PFSK-1 (cell line): ENCODE measurements around the gene MNDA.

Experiments
- FOXP2 ChIP-seq: optimal IDR thresholded peaks from 2 replicates; pipeline ENCODE3; 2011; ENCODE audit warnings: borderline replicate concordance, control low read depth, inconsistent platforms; ENCODE audit not compliant: insufficient read depth; ENCODE audit errors: extremely low read length, extremely low read depth
- POLR2AphosphoS5 ChIP-seq: IDR thresholded peaks from 2 replicates; pipeline ENCODE4 v1.6.1; 2012; ENCODE audit warnings: low read depth, mild to moderate bottlenecking, control low read depth, low read length, moderate library complexity
- SIN3A ChIP-seq: IDR thresholded peaks from 2 replicates; pipeline ENCODE4 v1.6.1; 2012; ENCODE audit warnings: mild to moderate bottlenecking, low read length, moderate library complexity, borderline replicate concordance; ENCODE audit not compliant: insufficient read depth
- TAF1 ChIP-seq: IDR thresholded peaks from 2 replicates; pipeline ENCODE4 v1.6.1; 2012; ENCODE audit warnings: low read length, control low read depth, borderline replicate concordance; ENCODE audit not compliant: insufficient read depth
- TF ChIP-seq, protein P1 (sequence below), 2 experiments: IDR thresholded peaks; 2 replicates each; pipeline versions ENCODE4 v1.6.1 to v1.8.0; 2011 to 2012; ENCODE audit warnings: low read depth in 2 of 2, low read length in 2 of 2, control low read depth in 1 of 2, inconsistent platforms in 1 of 2, mild to moderate bottlenecking in 1 of 2, moderate library complexity in 1 of 2; ENCODE audit not compliant: insufficient read depth in 1 of 2

Gene MNDA

DNA sequence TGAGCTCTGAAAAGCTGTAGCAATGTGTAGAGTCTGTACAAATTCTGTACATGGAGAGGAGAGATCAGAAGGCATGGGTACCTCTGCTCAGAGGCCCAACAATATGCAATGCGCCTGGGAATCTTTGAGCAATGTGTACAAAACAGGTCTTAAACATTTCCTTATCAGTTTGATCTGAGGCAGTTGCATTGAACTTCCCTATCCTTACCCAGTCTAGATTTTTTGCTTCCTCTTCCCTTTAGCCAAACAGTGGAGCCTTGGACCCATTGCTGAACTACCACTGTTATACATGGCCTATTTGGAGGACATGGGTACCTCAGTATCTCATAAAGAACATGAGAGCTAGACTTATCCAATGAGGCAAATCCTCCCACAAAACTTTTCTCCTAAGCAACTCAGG, 12.6 kb upstream of the MNDA start:
- TF ChIP-seq, protein P1, sequence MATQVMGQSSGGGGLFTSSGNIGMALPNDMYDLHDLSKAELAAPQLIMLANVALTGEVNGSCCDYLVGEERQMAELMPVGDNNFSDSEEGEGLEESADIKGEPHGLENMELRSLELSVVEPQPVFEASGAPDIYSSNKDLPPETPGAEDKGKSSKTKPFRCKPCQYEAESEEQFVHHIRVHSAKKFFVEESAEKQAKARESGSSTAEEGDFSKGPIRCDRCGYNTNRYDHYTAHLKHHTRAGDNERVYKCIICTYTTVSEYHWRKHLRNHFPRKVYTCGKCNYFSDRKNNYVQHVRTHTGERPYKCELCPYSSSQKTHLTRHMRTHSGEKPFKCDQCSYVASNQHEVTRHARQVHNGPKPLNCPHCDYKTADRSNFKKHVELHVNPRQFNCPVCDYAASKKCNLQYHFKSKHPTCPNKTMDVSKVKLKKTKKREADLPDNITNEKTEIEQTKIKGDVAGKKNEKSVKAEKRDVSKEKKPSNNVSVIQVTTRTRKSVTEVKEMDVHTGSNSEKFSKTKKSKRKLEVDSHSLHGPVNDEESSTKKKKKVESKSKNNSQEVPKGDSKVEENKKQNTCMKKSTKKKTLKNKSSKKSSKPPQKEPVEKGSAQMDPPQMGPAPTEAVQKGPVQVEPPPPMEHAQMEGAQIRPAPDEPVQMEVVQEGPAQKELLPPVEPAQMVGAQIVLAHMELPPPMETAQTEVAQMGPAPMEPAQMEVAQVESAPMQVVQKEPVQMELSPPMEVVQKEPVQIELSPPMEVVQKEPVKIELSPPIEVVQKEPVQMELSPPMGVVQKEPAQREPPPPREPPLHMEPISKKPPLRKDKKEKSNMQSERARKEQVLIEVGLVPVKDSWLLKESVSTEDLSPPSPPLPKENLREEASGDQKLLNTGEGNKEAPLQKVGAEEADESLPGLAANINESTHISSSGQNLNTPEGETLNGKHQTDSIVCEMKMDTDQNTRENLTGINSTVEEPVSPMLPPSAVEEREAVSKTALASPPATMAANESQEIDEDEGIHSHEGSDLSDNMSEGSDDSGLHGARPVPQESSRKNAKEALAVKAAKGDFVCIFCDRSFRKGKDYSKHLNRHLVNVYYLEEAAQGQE (IDR thresholded peaks at IDR 0.05; ENCODE audit: insufficient read depth in 1 of 2, low read depth in 2 of 2, low read length in 2 of 2), result no peak
- TF ChIP-seq FOXP2 (no peak), TAF1 (no peak), POLR2AphosphoS5 (no peak), SIN3A (no peak)

DNA sequence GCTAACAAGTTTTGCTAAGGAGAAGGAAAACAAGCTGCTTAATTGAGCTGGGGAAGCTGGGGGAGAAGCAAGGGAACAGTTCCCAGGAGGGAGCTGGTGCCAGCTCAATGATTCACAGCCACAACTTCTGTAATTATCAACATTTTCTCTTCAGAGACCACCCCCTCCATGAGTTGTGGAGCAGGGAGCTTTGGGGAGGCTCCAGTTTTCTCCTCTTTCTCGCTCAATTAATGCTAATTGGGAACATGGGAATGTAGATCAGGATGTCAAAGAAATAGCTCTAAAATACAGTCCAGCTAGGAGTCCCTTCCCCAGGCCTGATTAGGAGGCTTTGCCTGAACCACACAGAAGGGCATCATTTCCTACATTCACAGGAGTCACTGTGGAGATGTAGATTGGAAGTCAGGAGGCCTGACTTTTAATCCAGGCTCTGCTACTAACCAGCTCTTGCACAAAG, 12.1 kb upstream of the MNDA start:
- TF ChIP-seq POLR2AphosphoS5 (no peak), FOXP2 (no peak)
- TF ChIP-seq, protein P1 (IDR thresholded peaks at IDR 0.05; ENCODE audit: insufficient read depth in 1 of 2, low read depth in 2 of 2, low read length in 2 of 2), result no peak

DNA sequence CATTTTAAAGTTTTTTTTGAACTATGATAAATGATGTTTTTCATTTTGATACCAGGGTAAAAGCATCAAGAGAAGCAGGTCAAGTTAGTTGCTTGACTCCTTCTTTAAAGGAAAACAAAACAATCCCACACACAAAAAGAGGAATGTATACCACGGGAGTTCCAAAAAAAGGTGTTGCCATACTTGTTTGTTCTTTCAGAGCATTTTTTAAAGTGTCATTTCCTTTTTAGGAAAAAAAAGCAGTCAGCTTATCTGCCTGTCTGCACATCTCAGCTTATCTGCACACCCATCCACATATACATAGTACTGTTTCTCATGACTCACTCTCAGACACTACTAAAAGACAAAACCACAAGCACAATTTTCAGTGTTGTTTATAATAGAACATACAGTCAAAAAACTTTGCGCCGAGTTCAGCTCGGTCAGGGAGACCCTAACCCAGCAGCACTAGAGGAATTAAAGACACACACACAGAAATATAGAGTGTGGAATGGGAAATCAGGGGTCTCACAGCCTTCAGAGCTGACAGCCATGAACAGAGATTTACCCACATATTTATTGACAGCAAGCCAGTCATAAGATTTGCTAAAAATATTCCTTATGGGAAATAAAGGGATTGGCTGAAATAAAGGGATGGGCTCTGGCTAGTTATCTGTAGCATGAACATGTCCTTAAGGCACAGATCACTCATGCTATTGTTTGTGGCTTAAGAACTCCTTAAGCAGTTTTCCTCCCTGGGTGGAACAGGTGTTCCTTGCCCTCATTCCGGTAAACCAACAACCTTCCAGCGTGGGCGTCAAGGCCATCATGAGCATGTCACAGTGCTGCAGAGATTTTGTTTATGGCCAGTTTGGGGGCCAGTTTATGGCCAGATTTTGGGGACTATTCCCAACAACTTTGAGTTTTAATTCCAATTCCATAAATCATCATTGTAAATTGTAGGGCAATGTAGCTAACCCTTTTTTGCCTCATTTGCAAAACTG, 11.4 kb upstream of the MNDA start:
- TF ChIP-seq, protein P1 (IDR thresholded peaks at IDR 0.05; ENCODE audit: insufficient read depth in 1 of 2, low read depth in 2 of 2, low read length in 2 of 2), result no peak
- TF ChIP-seq FOXP2 (no peak), SIN3A (no peak), POLR2AphosphoS5 (no peak), TAF1 (no peak)

DNA sequence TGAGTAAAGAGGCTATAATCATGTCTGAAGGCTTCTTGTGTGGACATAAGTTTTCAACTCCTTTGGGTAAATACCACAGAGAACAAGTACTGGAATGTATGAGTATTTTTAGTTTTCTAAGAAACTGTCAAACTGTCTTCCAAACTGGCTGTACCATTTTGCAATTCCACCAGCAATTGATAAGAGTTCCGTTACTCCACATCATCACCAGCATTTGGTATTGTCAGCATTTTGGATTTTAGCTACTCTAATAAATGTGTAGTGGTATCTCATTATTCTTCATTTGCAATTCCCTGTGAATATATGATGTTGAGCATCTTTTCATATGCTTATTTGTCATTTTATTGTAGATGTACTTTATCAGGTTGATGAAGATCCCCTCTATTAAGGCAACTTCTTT, 9.4 kb upstream of the MNDA start:
- TF ChIP-seq TAF1 (no peak), FOXP2 (no peak), SIN3A (no peak), POLR2AphosphoS5 (no peak)
- TF ChIP-seq, protein P1 (IDR thresholded peaks at IDR 0.05; ENCODE audit: insufficient read depth in 1 of 2, low read depth in 2 of 2, low read length in 2 of 2), result no peak
